NB4 (cell line): ENCODE data around the gene RIPK3.
"Not testable (repeated sequence)": the region's sequence is repeated elsewhere in the genome, so short reads cannot be mapped to it uniquely, and the experiment has no call there.

Experiments used
- MAX ChIP-seq: IDR thresholded peaks from 2 replicates; pipeline ENCODE4 v1.6.1; 2011; ENCODE audit warnings: low read depth, low read length
- MYC ChIP-seq: IDR thresholded peaks from 2 replicates; pipeline ENCODE4 v1.6.1; 2011; ENCODE audit warnings: low read depth, low read length
- POLR2A ChIP-seq: IDR thresholded peaks from 2 replicates; pipeline ENCODE4 v1.6.1; 2011; ENCODE audit warnings: mild to moderate bottlenecking; ENCODE audit not compliant: insufficient read length; ENCODE audit errors: extremely low read depth
- TF ChIP-seq, protein P1 (sequence below): IDR thresholded peaks from one replicate; pipeline ENCODE4 v1.5.1; 2012; ENCODE audit warnings: low read depth, low read length

GRCh38 chr14:24327914-24328313, 11.9 kb downstream of the RIPK3 start:
- not testable (repeated sequence) for TF ChIP-seq POLR2A, MAX, MYC
- TF ChIP-seq, protein P1, sequence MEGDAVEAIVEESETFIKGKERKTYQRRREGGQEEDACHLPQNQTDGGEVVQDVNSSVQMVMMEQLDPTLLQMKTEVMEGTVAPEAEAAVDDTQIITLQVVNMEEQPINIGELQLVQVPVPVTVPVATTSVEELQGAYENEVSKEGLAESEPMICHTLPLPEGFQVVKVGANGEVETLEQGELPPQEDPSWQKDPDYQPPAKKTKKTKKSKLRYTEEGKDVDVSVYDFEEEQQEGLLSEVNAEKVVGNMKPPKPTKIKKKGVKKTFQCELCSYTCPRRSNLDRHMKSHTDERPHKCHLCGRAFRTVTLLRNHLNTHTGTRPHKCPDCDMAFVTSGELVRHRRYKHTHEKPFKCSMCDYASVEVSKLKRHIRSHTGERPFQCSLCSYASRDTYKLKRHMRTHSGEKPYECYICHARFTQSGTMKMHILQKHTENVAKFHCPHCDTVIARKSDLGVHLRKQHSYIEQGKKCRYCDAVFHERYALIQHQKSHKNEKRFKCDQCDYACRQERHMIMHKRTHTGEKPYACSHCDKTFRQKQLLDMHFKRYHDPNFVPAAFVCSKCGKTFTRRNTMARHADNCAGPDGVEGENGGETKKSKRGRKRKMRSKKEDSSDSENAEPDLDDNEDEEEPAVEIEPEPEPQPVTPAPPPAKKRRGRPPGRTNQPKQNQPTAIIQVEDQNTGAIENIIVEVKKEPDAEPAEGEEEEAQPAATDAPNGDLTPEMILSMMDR: not testable (repeated sequence)
